Fibroblast of villous mesenchyme (primary cell): ENCODE results near the gene SHOX. TPM values are rescaled to one million over a fixed set of nuclear protein-coding genes. Genes with fewer than 3 reads are reported as not detected.

Experiments
- DNase-seq: peaks from one replicate; pipeline ENCODE4 v3.0.0-alpha.2; 2010; ENCODE audit warnings: low read depth
- H3K4me3 ChIP-seq: 2 replicates; pipeline ENCODE4 v1.5.1; 2011; ENCODE audit warnings: low read depth, mild to moderate bottlenecking, low read length
- CTCF ChIP-seq: IDR thresholded peaks from 2 replicates; pipeline ENCODE4 v1.5.1; 2012; ENCODE audit warnings: low read depth, mild to moderate bottlenecking, low read length; ENCODE audit not compliant: insufficient read depth
- total RNA-seq: library from RNA; depleted of rRNA; stranded (reverse); fragments of >200 nt; gene quantifications from 2 replicates; pipeline ENCODE4 v1.2.3, GENCODE V29; 2012

SHOX gene
- total RNA-seq, 1 donor = not detected

- no peak overlapping the region for H3K4me3 ChIP-seq
- DNase-seq = no peak
- no peak for TF ChIP-seq CTCF
Measured at GRCh38 chrX:675955-676295, 45.3 kb downstream of the SHOX start.

GRCh38 chrX:677376-677775 is 46.8 kb downstream of the SHOX start:
- no peak for TF ChIP-seq CTCF
- no peak overlapping the region for H3K4me3 ChIP-seq
- no peak for DNase-seq

- DNase-seq = no peak
- no peak overlapping the region for H3K4me3 ChIP-seq
- TF ChIP-seq CTCF = no peak
Measured at GRCh38 chrX:679291-679979, 48.8 kb downstream of the SHOX start.

- TF ChIP-seq CTCF = no peak
- DNase-seq = no peak
- no peak overlapping the region for H3K4me3 ChIP-seq
Measured at GRCh38 chrX:680062-680461, 49.5 kb downstream of the SHOX start.

- no peak overlapping the region for H3K4me3 ChIP-seq
- no peak for DNase-seq
- no peak for TF ChIP-seq CTCF
Measured at GRCh38 chrX:681989-682388, 51.4 kb downstream of the SHOX start.

GRCh38 chrX:682892-683291 is 52.3 kb downstream of the SHOX start:
- no peak for TF ChIP-seq CTCF
- DNase-seq = no peak
- no peak overlapping the region for H3K4me3 ChIP-seq

- H3K4me3 ChIP-seq = no peak overlapping the region
- no peak for TF ChIP-seq CTCF
- no peak for DNase-seq
Measured at GRCh38 chrX:683576-683975, 53.0 kb downstream of the SHOX start.
